Activated effector memory CD4-positive, alpha-beta T cell treated with Interleukin-2 at 50 U/mL for 16 hours (primary cell): ENCODE data around the gene RTF1.
"Not testable (repeated sequence)": the region's sequence is repeated elsewhere in the genome, so short reads cannot be mapped to it uniquely, and the experiment has no call there.

Experiments used
- DNase-seq: peaks from one replicate; pipeline ENCODE4 v3.0.0-alpha.2; 2020

The RTF1 gene

GRCh38 chr15:41416742-41417417 is at the start of gene RTF1:
TSS of gene RTF1 (plus strand) at chr15:41417095. CDS start at chr15:41417116, 21 bp downstream.
- peak; percentile 95 for DNase-seq

DNA sequence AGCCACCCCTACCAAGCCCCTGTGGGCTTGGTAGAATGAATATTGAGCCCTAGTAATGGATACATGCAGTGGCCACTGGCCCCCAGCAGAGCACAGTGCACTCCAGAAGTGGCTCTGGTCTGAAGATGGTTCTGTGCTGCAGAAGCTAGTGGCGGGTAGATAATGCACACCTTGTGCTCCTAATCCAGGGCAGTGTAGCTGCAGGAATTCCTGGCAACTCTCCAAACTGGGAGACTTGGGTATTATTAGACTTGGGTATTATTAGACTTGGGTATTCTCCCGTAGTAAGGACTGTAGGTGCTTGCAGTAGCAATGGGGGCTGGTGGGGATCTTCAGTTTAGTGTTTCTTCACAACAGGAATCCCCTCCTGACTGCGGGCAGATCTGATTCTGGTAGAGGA is 49.5 kb upstream of the RTF1 start:
- no peak for DNase-seq

GRCh38 chr15:41377978-41378377 is 38.9 kb upstream of the RTF1 start:
- no peak for DNase-seq

GRCh38 chr15:41383974-41384749 is 32.7 kb upstream of the RTF1 start:
- not testable (repeated sequence) for DNase-seq

- no peak for DNase-seq
These were observed 29.2 kb upstream of the RTF1 start for GRCh38 chr15:41387646-41388045.

DNA sequence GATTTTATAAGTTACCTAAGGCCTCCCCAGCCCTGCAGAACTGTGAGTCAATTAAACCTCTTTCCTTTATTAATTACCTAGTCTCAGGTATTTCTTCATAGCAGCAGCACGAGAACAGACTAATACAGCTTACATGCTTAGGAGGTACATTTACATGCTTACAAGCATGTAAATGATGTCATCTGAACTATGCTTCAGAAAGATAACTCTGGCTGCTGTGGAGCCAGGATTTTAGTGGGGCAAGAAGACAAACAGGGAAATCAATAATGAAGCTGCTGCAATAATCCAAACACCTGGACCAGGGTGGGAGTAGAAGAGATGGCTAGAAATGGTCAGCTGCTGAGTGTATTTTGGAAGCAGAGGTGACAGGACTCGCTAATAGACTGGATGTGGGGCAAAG is 24.2 kb upstream of the RTF1 start:
- no peak for DNase-seq

GRCh38 chr15:41394924-41395323 is 22.0 kb upstream of the RTF1 start:
- DNase-seq, result no peak

GRCh38 chr15:41396111-41396510 is 20.8 kb upstream of the RTF1 start:
- DNase-seq, result no peak

- no peak for DNase-seq
These were observed 15.0 kb upstream of the RTF1 start for GRCh38 chr15:41401904-41402267.

- no peak for DNase-seq
These were observed 9.6 kb upstream of the RTF1 start for GRCh38 chr15:41407341-41407740.

DNA sequence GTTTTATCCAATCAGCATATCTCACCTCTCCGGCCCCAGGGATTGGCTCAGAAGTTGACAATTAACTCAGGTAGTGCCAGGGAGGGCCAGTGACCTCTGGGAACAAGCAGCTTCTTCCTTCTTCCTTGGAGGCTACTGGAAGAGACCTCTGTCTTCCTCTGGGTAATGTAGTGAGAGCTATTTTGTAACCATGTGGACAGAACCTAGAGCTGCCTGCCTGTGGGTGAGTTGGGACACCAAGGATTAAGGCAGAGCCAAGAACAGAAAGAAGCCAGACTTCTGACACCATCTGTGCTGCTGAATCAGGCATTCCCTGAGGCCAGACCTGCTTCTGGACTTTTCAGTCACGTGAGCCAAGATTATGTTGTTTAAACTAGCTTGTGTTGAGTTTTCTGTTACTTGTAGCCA is 8.7 kb upstream of the RTF1 start:
- DNase-seq, result no peak

DNA sequence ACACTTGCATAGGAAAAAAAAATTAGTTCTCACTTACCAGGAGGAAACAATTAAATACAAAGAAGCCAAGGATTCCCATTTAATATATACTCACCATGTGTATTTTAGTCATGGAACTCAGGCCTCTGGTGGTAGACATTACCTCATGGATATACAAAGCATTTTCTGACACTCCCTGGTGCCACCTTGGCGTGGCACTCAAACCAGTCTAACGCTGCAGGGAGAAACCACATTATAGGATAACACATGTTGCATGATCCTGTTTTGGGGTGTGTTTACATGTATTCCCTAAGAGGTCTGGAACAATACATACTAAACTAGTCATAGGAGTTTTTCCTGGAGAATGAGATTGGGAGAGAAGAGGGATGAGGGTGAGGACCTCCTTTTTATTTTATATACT is 5.9 kb upstream of the RTF1 start:
- no peak for DNase-seq

GRCh38 chr15:41411441-41411840 is 5.5 kb upstream of the RTF1 start:
- no peak for DNase-seq

DNA sequence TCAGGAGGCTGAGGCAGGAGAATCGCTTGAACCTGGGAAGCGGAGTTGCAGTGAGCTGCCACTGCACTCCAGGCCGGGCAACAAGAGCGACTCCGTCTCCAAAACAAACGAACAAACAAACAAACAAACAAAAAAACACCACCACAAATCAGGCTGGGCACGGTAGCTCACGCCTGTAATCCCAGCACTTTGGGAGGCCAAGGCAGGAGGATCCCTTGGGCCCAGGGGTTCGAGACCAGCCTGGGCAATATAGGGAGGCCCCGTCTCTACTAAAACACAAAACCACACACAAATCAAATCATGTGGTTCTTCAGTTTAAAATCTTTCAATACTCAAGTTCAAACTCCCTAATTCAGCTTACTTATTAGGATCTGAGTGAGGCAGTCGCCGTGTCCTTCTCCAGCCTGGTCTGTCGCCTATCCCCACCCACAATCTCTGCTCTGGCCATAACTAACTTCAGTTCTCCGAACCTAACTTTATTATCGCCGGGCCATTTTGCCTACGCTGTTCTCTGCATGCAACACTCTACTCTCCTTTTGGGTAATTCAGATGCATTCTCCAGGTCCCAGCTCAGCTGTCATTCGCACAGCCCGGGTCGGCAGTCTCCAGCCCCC is 660 bp upstream of the RTF1 start:
- DNase-seq, result no peak

DNA sequence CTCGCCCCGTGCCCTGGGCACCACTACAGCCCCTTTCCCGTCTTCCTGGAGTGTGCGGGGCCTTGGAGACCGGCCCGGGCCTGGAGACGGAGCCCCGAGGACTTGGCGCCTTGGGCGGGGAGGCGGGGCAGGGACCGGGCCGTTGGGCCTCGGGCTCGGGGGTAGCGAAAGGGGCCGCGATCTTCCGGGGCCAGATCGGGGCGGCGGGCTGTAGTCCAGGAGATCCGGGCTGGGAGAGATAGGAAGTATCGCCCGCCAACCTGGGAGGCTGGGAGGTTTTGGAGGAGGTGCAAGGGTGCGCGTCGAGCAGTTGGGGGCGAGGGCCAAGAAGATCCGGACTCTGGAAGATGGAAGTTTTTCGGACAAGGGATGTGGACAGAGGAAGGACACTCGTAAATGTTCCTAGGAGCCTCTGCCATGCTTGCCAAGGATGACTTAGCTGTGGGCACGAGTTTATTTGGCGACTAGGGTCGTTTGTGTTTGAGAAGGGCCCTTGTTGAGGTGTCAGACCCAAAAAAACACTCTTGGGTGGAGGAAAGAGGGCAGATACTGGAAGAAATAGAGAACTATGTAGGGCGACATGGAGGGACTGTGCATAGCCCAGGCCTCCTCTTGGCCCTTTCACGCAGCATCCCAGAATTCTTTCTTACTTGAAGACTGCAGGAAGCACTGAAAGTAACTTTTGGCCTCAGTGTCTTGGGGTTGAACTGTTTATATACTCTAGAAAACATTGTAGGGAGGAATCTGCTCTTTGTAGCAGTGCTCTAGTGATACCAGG is 712 bp downstream of the RTF1 start:
- no peak for DNase-seq

GRCh38 chr15:41423979-41424659 is 7.2 kb downstream of the RTF1 start:
- DNase-seq, result no peak

- DNase-seq, result no peak
These were observed 7.9 kb downstream of the RTF1 start for GRCh38 chr15:41424809-41425208.

GRCh38 chr15:41425907-41426306 is 9.0 kb downstream of the RTF1 start:
- DNase-seq, result not testable (repeated sequence)

- no peak for DNase-seq
These were observed 12.4 kb downstream of the RTF1 start for GRCh38 chr15:41429003-41429890.

GRCh38 chr15:41435037-41435786 is 18.3 kb downstream of the RTF1 start:
- DNase-seq, result no peak

- DNase-seq, result no peak
These were observed 20.6 kb downstream of the RTF1 start for GRCh38 chr15:41437448-41437847.
